Measurements from ENCODE around the gene PCK1.

The PCK1 gene

DNA sequence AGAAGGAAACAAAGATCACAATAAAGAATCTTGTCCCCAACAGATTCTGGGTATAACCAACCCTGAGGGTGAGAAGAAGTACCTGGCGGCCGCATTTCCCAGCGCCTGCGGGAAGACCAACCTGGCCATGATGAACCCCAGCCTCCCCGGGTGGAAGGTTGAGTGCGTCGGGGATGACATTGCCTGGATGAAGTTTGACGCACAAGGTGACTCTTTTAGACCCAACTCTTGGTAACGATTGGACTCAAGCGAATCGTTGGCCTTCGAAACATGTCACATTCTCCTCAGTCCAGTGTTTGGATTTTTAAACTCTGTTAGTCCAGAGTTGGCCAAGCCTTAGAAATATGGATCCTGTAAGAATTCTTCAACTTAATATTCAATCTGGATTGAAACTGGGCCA, 2.6 kb downstream of the PCK1 start:
- TF ChIP-seq, protein P1, sequence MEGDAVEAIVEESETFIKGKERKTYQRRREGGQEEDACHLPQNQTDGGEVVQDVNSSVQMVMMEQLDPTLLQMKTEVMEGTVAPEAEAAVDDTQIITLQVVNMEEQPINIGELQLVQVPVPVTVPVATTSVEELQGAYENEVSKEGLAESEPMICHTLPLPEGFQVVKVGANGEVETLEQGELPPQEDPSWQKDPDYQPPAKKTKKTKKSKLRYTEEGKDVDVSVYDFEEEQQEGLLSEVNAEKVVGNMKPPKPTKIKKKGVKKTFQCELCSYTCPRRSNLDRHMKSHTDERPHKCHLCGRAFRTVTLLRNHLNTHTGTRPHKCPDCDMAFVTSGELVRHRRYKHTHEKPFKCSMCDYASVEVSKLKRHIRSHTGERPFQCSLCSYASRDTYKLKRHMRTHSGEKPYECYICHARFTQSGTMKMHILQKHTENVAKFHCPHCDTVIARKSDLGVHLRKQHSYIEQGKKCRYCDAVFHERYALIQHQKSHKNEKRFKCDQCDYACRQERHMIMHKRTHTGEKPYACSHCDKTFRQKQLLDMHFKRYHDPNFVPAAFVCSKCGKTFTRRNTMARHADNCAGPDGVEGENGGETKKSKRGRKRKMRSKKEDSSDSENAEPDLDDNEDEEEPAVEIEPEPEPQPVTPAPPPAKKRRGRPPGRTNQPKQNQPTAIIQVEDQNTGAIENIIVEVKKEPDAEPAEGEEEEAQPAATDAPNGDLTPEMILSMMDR (IDR thresholded peaks at IDR 0.05; ENCODE audit: borderline replicate concordance, control extremely low read depth, extremely low read depth, insufficient read depth, missing control alignments) = no peak
- no peak for DNase-seq (ENCODE audit: low spot score)
- in situ Hi-C loops (cut with MboI; ENCODE audit: low sequenced_read_pairs, unreplicated experiment) = no loop called here

DNA sequence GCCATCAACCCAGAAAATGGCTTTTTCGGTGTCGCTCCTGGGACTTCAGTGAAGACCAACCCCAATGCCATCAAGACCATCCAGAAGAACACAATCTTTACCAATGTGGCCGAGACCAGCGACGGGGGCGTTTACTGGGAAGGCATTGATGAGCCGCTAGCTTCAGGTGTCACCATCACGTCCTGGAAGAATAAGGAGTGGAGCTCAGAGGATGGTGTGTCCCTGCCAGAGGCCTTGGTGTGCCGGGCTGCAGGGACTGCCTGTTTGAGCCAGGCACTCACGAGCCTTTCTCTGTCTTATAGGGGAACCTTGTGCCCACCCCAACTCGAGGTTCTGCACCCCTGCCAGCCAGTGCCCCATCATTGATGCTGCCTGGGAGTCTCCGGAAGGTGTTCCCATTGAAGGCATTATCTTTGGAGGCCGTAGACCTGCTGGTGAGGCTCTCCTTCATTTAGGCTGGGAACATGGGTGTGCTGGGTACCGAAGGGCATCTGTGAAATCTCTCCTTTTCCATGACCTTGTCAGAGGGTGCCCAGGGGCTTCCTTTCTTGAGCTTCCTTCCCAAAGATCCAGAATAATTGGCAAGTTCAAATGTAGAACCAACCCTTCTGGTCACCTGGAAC, 3.4 kb downstream of the PCK1 start:
- TF ChIP-seq, protein P1 (IDR thresholded peaks at IDR 0.05; ENCODE audit: borderline replicate concordance, control extremely low read depth, extremely low read depth, insufficient read depth, missing control alignments) = no peak
- in situ Hi-C loops (cut with MboI; ENCODE audit: low sequenced_read_pairs, unreplicated experiment) = no loop called here
- no peak for DNase-seq (ENCODE audit: low spot score)

DNA sequence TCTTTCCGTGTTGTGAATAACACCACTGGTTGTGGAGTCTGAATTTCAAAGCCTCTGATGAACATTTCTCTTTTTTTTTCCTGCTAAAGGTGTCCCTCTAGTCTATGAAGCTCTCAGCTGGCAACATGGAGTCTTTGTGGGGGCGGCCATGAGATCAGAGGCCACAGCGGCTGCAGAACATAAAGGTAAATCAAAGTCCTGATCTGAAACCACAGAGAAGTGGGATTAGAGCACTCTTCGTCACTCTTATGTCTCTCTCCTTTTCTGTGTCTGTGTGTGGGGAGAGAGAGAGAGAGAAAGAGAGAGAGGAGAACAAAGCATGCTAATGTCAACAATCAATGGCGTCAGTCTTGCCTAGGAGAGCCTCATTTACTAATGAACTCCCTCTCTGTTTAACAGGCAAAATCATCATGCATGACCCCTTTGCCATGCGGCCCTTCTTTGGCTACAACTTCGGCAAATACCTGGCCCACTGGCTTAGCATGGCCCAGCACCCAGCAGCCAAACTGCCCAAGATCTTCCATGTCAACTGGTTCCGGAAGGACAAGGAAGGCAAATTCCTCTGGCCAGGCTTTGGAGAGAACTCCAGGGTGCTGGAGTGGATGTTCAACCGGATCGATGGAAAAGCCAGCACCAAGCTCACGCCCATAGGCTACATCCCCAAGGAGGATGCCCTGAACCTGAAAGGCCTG, 4.2 kb downstream of the PCK1 start:
- in situ Hi-C loops (cut with MboI; ENCODE audit: low sequenced_read_pairs, unreplicated experiment) = no loop called here
- TF ChIP-seq, protein P1 (IDR thresholded peaks at IDR 0.05; ENCODE audit: borderline replicate concordance, control extremely low read depth, extremely low read depth, insufficient read depth, missing control alignments) = no peak
- DNase-seq (ENCODE audit: low spot score) = no peak

DNA sequence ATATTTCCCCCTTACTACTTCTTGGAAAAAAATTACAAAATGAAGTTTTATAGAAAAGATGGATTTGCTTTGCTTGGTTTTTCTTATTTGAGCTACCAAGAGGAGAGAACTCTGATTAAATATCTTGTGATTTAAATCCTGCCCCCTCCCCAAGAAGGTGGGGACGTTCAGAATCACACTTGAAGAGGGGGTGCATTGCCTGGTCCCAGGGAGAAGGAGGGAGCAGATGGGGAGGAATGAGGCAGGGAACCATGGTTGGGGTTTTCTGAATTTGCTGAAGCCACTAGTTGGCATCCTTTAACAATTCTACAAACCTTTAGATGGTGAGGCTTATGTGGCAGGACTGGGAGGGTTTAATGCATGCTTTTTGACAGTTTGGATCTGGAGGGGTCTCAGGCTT, 5.5 kb downstream of the PCK1 start:
- in situ Hi-C loops (cut with MboI; ENCODE audit: low sequenced_read_pairs, unreplicated experiment) = no loop called here
- DNase-seq (ENCODE audit: low spot score) = no peak
- TF ChIP-seq, protein P1 (IDR thresholded peaks at IDR 0.05; ENCODE audit: borderline replicate concordance, control extremely low read depth, extremely low read depth, insufficient read depth, missing control alignments) = no peak

DNA sequence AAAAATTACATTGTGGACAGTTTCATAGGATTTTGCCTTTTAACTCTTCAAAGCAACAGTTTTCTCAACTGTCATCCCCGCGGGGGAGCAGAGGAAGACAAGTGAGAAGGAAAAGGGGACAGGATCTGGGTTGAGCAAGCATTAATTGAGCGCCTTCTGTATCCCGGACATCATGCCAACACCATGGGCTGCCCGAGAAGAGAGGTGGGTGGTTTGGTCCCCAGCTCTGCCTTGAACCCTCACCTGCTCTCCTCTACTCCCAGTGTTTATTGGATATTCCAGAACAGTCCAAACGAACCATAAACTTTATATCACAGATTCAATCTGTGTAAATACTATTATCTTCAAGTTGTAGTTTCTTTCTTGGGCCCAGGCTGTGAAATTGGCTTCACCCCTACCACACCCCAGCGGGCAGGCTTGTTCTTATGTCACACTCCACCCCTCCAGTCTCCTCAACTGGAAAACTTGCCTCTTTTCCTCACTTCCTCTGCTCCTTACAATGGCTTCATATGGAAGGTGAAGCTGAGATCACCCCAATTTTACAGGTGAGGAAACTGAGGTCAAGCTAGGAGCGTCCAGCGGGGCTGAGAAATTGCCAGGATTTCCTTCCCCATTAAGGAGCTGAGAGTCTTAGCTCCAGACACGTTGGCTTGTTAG, 6.0 kb downstream of the PCK1 start:
- in situ Hi-C loops (cut with MboI; ENCODE audit: low sequenced_read_pairs, unreplicated experiment) = no loop called here
- no peak for DNase-seq (ENCODE audit: low spot score)
- TF ChIP-seq, protein P1 (IDR thresholded peaks at IDR 0.05; ENCODE audit: borderline replicate concordance, control extremely low read depth, extremely low read depth, insufficient read depth, missing control alignments) = no peak

DNA sequence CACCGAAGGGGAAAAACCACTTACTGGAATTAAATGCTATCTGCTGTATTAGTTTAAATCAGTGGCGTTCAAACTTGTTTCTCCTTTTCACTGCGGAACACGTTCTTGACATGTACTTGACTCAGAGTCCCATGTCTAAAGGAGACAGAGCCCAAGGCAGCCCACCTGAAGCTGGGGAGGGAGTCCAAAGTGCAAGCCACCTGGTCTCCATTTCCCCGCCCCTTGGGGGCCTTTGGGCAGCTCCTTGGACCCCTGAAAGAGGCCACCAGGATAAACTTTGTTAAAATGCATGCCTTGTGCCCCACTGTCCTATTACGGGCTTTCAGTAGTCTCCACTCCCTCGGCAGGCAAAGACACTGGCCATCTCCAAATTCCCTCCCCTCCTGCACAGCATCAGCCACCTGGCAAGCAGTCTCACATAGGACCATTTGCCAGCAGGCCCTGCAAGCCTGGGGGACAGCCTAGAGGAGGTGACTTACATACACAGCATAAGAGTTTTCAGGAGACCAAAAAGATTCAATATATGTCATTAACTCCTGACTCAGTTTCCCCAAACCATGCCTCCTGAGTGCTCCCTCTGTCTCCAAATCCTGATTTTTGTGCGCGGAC, 6.7 kb downstream of the PCK1 start:
- TF ChIP-seq, protein P1 (IDR thresholded peaks at IDR 0.05; ENCODE audit: borderline replicate concordance, control extremely low read depth, extremely low read depth, insufficient read depth, missing control alignments) = no peak
- no peak for DNase-seq (ENCODE audit: low spot score)
- in situ Hi-C loops (cut with MboI; ENCODE audit: low sequenced_read_pairs, unreplicated experiment) = no loop called here
